Activated CD8-positive, alpha-beta memory T cell treated with anti-CD3 and anti-CD28 coated beads, Interleukin-2, amount 50 U/mL, for 24 hours (primary cell): ENCODE measurements around the gene NFIC.

Source experiments
- DNase-seq: peaks from one replicate; pipeline ENCODE4 v3.0.0-alpha.2; 2020; ENCODE audit errors: extremely low read depth

NFIC gene

DNA sequence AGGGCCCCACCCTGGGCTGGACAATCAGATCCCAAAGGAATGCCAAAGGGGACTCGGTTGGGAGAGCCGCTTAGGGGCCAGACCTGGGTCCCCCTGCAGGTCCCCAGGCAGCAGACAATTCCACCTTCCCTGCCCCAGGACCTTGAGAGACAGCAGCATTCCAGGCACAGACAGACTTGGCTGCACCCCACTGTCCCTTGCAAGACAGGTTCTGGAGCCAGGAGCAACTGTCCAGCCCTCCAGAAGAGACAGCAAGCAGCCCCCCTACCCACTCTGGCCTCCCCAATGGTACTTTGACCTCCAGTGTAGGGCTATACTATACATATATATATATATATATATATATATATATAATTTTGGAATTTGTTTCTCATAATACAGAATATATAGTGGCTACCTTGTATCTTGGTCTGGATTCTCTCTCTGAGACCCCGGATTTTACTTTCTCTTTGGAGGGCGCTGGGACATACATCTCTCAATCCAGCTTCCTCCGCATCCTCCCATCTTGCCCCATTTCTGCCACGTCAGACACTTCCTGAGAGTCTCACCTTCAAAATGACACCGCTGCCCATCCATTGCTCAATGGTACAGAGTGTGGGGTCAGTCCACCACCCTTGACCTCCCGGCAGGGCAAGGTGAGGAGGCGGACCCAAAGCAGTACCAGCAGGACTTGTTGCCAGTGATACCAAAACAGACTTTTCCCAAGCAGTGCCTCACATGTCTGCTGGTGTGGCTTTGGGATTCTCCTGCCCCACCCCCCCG is 101.2 kb downstream of the NFIC start:
- no peak for DNase-seq

DNA sequence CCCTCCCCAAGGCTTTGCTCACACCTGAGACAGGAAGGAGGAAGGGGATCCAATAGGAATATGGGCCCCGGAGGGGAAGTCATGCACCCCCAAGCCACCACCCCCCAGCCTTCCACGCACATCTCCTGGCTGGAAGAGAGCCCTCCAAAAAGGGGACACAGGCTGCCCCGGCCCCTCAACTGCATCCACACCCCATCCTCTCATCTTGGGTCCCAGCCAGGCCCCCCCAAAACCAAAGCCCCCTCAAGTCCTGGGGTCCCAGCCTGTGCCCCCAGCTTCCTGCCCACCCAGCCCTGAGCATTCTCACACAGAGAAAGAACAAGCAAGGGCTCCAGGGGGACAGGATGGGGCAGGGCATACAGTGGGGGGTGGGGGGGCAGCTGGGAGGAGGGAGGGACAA is 101.8 kb downstream of the NFIC start:
- DNase-seq = no peak

GRCh38 chr19:3469638-3470499 is 103.5 kb downstream of the NFIC start:
- no peak for DNase-seq

DNA sequence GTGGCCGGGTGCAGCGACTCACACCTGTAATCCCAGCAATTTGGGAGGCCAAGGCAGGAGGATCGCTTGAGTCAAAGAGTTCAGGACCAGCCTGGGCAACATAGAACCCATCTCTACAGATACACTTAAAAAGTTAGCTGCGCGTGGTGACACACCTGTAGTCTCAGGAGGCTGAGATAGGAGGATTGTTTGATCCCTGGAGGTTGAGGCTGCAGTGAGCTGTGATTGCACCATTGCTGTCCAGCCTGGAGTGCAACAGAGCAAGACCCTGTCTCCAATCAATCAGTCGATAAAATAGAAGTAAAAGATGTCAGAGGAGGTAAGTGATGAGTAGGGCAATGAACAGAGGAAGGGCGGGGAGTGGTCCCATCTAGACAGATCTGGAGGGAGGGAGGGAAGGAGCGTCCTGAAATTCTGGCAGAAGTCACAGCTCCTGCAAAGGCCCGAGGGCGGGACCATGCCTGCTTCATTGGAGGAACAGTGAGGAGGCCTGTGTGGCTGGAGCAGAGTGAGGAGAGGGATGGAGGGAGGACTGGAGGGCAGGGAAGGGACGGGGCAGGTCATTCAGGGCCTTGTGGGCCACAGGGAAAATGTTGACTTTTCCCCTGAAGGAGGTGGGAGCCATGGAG is 104.2 kb downstream of the NFIC start:
- DNase-seq = no peak

DNA sequence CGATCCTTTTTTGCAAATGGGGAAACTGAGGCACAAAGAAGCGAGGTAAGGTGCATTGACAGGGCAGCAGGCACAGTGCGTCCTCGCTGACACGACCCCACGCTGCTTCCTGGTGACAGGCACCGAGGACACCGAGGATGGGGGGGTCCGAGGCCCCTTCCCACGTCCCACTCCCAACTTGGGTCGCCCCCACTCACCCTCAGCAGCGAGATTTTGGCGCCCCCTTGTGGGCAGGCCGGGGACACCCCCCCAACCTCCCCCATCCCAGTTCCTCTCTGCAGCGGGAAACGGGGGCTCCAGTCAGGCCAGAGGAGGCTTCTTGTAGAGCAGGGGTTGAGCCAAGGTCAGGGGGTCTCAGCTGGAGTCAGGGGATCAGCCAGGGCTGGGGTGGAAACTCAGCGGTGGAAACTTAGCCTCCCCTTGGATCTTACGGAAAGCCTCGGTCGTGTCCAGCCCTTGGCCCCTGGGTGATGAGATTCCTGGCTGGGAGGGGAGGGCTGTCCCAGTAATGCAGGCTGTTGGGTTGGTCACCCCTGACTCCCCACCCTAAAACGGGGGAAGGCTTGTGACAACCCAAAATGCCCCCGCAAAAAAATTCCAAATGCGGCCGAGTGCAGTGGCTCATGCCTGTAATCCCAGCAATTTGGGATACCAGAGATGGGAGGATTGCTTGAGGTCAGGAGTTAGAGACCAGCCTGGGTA is 105.7 kb downstream of the NFIC start:
- DNase-seq = no peak

GRCh38 chr19:3474010-3474409 is 107.6 kb downstream of the NFIC start:
- no peak for DNase-seq

DNA sequence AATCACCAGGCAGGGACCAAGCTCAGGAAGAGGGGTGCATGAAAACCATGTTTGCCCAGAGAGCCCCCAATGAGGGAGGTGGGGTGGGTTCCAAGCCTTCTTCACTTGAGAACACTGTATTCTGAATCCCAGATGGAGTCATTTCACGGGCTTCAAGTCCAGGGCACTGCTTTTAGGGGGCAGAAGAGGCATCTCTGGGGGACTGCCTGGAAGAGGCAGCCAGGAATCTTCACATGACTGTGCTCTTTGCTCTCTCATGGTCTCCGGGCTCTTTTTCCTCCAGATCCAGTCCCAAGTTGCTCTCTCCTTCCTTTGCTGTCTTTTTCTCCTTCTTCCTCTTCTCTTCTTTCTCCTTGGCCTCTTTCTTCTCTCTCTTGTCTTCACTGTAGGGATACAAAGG is 108.2 kb downstream of the NFIC start:
- no peak for DNase-seq

DNA sequence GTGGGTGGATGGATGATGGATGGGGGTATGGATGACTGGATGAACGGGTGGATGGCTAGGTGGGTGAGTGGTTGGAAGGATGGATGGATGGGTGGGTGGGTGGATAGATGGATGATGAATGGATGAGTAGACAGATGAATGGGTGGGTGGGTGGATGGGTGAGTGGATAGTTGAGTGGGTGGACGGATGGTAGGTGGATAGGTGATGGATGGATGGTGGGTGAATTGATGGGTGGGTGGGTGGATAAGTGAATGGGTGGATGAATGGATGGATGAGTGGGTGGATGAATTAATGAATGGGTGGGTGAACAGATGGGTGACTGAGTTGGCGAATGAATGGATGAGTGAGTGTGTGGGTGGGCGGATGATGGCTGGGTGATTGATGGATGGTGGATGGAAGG is 109.1 kb downstream of the NFIC start:
- no peak for DNase-seq

DNA sequence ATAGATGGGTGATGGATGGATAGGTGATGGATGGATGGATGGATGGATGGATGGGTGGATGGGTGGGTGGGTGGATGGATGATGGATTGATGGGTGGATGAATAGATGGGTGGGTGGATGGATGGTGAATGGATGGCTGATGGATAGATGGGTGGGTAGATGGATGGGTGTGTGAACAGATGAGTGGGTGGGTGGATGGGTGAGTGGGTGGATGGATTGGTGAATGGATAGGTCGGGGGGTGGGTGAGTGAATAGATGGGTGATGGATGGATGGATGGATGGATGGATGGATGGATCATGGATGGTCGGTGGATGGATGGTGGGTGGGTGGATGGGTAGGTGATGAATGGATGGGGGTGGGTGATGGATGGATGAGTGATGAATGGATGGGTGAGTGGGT is 110.4 kb downstream of the NFIC start:
- no peak for DNase-seq

DNA sequence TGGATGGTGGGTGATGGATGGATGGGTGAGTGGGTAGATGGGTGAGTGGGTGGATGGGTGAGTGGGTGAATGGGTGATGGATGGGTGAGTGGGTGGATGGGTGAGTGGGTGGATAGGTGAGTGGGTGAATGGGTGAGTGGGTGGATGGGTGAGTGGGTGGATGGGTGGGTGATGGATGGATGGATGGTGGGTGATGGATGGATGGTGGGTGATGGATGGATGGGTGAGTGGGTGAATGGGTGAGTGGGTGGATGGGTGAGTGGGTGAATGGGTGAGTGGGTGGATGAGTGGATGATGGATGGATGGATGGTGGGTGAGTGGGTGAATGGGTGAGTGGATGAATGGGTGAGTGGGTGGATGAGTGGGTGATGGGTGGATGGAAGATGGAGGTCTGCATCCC is 111.1 kb downstream of the NFIC start:
- no peak for DNase-seq

- DNase-seq = no peak
Observed at GRCh38 chr19:3477951-3478350, 111.6 kb downstream of the NFIC start.

- no peak for DNase-seq
Observed at GRCh38 chr19:3478409-3479176, 112.2 kb downstream of the NFIC start.

- DNase-seq = no peak
Observed at GRCh38 chr19:3479177-3479833, 112.9 kb downstream of the NFIC start.

DNA sequence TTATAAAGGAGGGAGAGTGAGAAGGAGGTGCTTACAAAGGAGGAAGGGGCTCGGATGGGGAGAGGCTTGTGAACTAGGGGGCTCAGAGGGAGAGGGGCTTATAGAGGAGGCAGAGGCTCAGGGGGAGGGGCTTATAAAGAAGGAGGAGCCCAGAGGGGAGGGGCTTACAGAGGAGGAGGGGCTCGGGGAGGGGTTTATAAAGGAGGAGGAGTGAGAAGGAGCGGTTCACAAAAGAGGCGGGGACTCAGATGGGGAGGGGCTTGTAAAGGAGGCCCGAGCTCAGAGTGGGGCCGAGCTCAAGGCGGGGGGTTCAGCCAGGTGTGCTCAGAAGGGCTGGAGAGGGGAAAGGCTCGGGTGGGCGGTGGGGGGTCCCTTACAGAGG is 113.4 kb downstream of the NFIC start:
- no peak for DNase-seq

- no peak for DNase-seq
Observed at GRCh38 chr19:3480383-3481091, 114.2 kb downstream of the NFIC start, which contains the start of gene SMIM24. TSS of gene SMIM24 (minus strand) at chr19:3480525. CDS start at chr19:3480463, 62 bp downstream.

- no peak for DNase-seq
Observed at GRCh38 chr19:3481241-3482090, 115.1 kb downstream of the NFIC start.

GRCh38 chr19:3482507-3483225 is 116.3 kb downstream of the NFIC start:
- DNase-seq = no peak

DNA sequence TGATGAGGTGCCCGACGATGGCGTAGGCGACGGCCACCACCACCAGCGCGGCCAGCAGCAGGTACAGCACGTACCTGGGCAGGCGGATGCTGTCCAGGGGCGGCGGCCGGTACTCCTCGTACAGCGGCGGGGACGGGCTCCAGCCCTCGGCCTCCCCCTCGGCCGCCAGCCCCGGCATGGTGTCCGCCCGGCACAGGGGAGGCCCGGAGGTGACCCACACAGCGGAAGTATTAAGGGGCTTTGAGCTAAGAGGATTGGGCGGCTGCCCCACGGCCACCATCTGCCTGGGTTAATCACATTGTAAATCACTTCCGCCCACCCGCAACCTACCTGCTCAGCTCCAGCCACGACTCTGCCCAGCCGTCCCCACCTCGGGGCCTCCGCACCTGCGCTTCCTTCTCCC is 116.8 kb downstream of the NFIC start, which contains the start of gene SMIM44:
Gene SMIM44 (minus strand): TSS at position 216 of the 403 bp plus-strand sequence. CDS start 38 bp downstream, at position 178.
- no peak for DNase-seq
